ENCODE data around the gene NR5A2. TPM values are rescaled to one million over a fixed set of nuclear protein-coding genes. Genes with fewer than 3 reads are reported as not detected.

Gene NR5A2
- total RNA-seq (2021), result 4.7 and 4.8 TPM in 2 replicates
- long read RNA-seq, partial matches to known transcripts, result 16 of 24 reads
- long read RNA-seq, other reads (novel, unspliced or antisense), result 8 of 24 reads

GRCh38 chr1:200027264-200027823, at the start of gene NR5A2:
Gene NR5A2, plus strand, starts transcription at chr1:200027710. Its CDS starts 138 bp downstream, at chr1:200027848.
- Mint-ChIP-seq H3K36me3 (ENCODE audit: insufficient read depth in 1 of 3, low read depth in 3 of 3) (no peaks in the 10 kb centered on the region), H3K4me1 (peaks cover 8 to 15% of the 10 kb centered on the region in 2 experiments; a peak in 3 of 4 replicates), H3K9me3 (no peaks in the 10 kb centered on the region; a peak in 1 of 5 replicates), H3K27me3 (ENCODE audit: low read depth) (no peaks in the 10 kb centered on the region; the same call in 1 of the 2 replicates), H3K27ac (no peak within 1 kb of the TSS), H3K4me3 (peak within 1 kb of the TSS; percentile 72 to 84)
- H3K9me3 ChIP-seq (ENCODE audit: control insufficient read depth, low read depth, low read length), result no peaks in the 10 kb centered on the region
- no peak within 1 kb of the TSS for H3T11ph ChIP-seq (ENCODE audit: low read length)
- no peak for DNase-seq
- WGBS (ENCODE audit: extremely low coverage, insufficient read length, low lambda C conversion rate), result no CpG with 5 or more reads among the region's 1 CpG
- H3K27me3 ChIP-seq (ENCODE audit: insufficient read depth, low read length), result peaks cover 4% of the 10 kb centered on the region; the same call in 1 of the 2 replicates
- H3K9ac ChIP-seq (ENCODE audit: extremely low read depth, insufficient read length, low read length), result no peak within 1 kb of the TSS
- H2BK120ac ChIP-seq (ENCODE audit: low read depth, low read length, poor library complexity, severe bottlenecking), result no peak within 1 kb of the TSS
- H2BK15ac ChIP-seq (ENCODE audit: low read depth, low read length), result no peak within 1 kb of the TSS
- no peaks in the 10 kb centered on the region for H3K79me2 ChIP-seq (ENCODE audit: insufficient read depth, low read length)
- no peak within 1 kb of the TSS for H3K18ac ChIP-seq (ENCODE audit: insufficient read length, low read depth, low read length)
- H3K23me2 ChIP-seq (ENCODE audit: insufficient read length, low read depth, low read length, poor library complexity, severe bottlenecking), result peaks cover 12% of the 10 kb centered on the region
- H4K5ac ChIP-seq (ENCODE audit: insufficient read length, low read depth, low read length), result no peak within 1 kb of the TSS
- no peak within 1 kb of the TSS for H2BK12ac ChIP-seq (ENCODE audit: insufficient read length, low read depth, low read length)
- H4K20me1 ChIP-seq (ENCODE audit: control insufficient read depth, insufficient read depth, insufficient read length), result no peaks in the 10 kb centered on the region
- peak within 1 kb of the TSS; percentile 97 for H3K4me2 ChIP-seq (ENCODE audit: insufficient read depth, insufficient read length, low read length)
- no peak within 1 kb of the TSS for H2BK5ac ChIP-seq (ENCODE audit: insufficient read length, low read length)
- H3K27ac ChIP-seq (ENCODE audit: insufficient read length, low read depth, low read length), result no peak within 1 kb of the TSS
- no peak within 1 kb of the TSS for H4K8ac ChIP-seq (replicated peaks; ENCODE audit: insufficient read length, low read depth, low read length)
- no peak within 1 kb of the TSS for H3K14ac ChIP-seq (ENCODE audit: insufficient read depth, low read length)
- H3K4ac ChIP-seq (ENCODE audit: low read depth, low read length), result no peak within 1 kb of the TSS
- H3K79me1 ChIP-seq (ENCODE audit: insufficient read depth, low read depth, low read length, poor library complexity, severe bottlenecking), result no peaks in the 10 kb centered on the region
- no peak for TF ChIP-seq CTCF (conservative IDR thresholded peaks at IDR 0.05)
- H4K91ac ChIP-seq (ENCODE audit: insufficient read length, low read depth, low read length), result no peak within 1 kb of the TSS
- H2AFZ ChIP-seq (ENCODE audit: low read length), result no peak within 1 kb of the TSS
- H3K23ac ChIP-seq (ENCODE audit: insufficient read length, low read depth, low read length), result no peak within 1 kb of the TSS
- H2BK20ac ChIP-seq (ENCODE audit: low read depth, low read length, poor library complexity, severe bottlenecking), result no peak within 1 kb of the TSS
- no peak within 1 kb of the TSS for H3K56ac ChIP-seq (ENCODE audit: insufficient read length, low read depth, low read length)
- H3K4me1 ChIP-seq (ENCODE audit: insufficient read depth, low read length), result peaks cover 2% of the 10 kb centered on the region; the same call in 1 of the 2 replicates
- no peak within 1 kb of the TSS for H2AK5ac ChIP-seq (ENCODE audit: insufficient read length, low read length)

Measured in H9 (cell line).